RWPE2 (cell line): Measurements from ENCODE around the gene GABRD.
A peak's percentile ranks its signal among the peaks of the same experiment; 100 is the strongest.

Experiments used
- ATAC-seq: fragments of 200-7000 bp; cut with Tn5 transposase; 3 replicates; pipeline ENCODE4 v1.9.1; 2021; ENCODE audit warnings: low read depth
- DNase-seq: peaks from one replicate; pipeline ENCODE4 v3.0.0-alpha.2; 2020; ENCODE audit warnings: low spot score
- H3K27ac ChIP-seq: fragments of 450-650 bp; 2 replicates; pipeline ENCODE4 v1.5.1; 2017; ENCODE audit warnings: mild to moderate bottlenecking; ENCODE audit not compliant: poor library complexity, severe bottlenecking
- H3K27me3 ChIP-seq: fragments of 250-450 bp; sonication (Bioruptor Pico); 2 replicates; pipeline ENCODE4 v1.5.1; 2021; ENCODE audit warnings: mild to moderate bottlenecking, moderate library complexity; ENCODE audit not compliant: insufficient read depth, poor library complexity, severe bottlenecking
- H3K36me3 ChIP-seq: fragments of 250-450 bp; sonication (Bioruptor Pico); 2 replicates; pipeline ENCODE4 v1.5.1; 2020; ENCODE audit warnings: low read depth, mild to moderate bottlenecking, moderate library complexity
- H3K4me1 ChIP-seq: fragments of 250-450 bp; sonication (Bioruptor Pico); 2 replicates; pipeline ENCODE4 v1.5.1; 2021; ENCODE audit warnings: mild to moderate bottlenecking, moderate library complexity; ENCODE audit not compliant: insufficient read depth, poor library complexity, severe bottlenecking
- H3K4me3 ChIP-seq: fragments of 250-450 bp; sonication (Bioruptor Pico); 2 replicates; pipeline ENCODE4 v1.5.1; 2021; ENCODE audit warnings: mild to moderate bottlenecking, moderate library complexity; ENCODE audit not compliant: severe bottlenecking
- H3K9me3 ChIP-seq: fragments of 250-450 bp; sonication (Bioruptor Pico); 2 replicates; pipeline ENCODE4 v1.5.1; 2021; ENCODE audit warnings: mild to moderate bottlenecking, moderate library complexity; ENCODE audit not compliant: severe bottlenecking
- TF ChIP-seq, protein P1 (sequence below): fragments of 450-650 bp; IDR thresholded peaks from one replicate; pipeline ENCODE4 v1.5.1; 2017; ENCODE audit warnings: mild to moderate bottlenecking, moderate library complexity; ENCODE audit not compliant: poor library complexity, severe bottlenecking

GABRD gene

DNA sequence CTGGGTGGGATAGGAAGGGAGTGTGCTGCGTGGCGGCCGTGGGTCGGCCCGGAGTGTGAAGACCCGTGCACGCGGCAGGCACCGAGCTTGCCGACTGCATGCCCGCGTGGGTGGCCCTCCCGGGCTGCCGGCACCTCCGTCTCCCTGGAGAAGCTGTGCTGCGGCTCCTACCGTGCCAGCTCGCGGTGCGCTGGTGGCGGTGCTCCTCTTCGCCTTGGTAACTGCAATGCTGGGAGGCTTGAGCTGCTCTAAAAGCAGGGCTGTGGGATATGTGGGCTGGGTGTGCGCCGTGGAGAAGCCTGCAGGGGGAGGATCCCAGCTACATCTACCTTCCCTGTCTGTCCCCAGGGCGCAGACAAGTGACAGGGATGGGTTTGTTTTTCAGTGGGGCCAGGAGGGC, 2.4 kb downstream of the GABRD start:
- DNase-seq (peak; percentile 52), ATAC-seq (no peak)
- H3K4me3 ChIP-seq: no peak overlapping the region
- no peaks in the 10 kb centered on the region for H3K4me1 ChIP-seq
- H3K27me3 ChIP-seq: peaks cover 55% of the 10 kb centered on the region
- no peaks in the 10 kb centered on the region for H3K36me3 ChIP-seq
- TF ChIP-seq, protein P1, sequence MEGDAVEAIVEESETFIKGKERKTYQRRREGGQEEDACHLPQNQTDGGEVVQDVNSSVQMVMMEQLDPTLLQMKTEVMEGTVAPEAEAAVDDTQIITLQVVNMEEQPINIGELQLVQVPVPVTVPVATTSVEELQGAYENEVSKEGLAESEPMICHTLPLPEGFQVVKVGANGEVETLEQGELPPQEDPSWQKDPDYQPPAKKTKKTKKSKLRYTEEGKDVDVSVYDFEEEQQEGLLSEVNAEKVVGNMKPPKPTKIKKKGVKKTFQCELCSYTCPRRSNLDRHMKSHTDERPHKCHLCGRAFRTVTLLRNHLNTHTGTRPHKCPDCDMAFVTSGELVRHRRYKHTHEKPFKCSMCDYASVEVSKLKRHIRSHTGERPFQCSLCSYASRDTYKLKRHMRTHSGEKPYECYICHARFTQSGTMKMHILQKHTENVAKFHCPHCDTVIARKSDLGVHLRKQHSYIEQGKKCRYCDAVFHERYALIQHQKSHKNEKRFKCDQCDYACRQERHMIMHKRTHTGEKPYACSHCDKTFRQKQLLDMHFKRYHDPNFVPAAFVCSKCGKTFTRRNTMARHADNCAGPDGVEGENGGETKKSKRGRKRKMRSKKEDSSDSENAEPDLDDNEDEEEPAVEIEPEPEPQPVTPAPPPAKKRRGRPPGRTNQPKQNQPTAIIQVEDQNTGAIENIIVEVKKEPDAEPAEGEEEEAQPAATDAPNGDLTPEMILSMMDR: no peak
- no peaks in the 10 kb centered on the region for H3K9me3 ChIP-seq
- no peak overlapping the region for H3K27ac ChIP-seq

DNA sequence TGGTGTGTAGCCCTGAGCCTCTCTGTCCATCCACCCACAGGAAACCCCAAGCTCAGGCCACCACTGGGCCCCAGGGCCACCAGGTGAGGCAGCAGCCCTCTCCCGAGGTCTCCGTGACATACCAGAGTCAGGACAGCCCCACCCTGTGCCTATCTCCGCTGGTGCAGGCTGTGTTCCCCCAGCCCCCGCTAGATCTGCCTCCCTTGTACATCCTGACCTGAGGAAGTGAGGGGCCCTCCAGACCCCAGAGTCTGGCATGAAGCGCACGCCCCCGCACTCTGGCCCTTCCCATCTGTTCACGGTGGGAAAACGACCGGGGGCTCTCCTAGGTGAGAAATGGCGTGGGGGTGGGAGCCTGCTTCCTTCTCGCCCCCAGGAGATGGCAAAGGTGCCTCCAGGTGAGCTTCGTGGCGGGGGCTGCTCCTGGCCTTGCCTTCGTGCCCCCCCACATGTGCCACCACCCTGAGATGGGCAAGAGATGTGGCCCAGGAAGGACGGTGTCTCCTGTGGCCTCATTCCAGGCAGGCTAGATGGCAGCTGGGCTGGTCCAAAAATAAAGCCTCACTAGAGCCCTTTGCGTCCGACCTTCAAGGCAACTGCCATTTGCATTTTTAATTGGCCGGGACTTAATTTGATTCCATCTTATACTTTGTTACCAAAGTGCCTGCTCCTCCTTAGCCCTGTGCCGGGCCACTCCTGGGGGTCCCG, 3.1 kb downstream of the GABRD start:
- Histone ChIP-seq H3K9me3 (no peaks in the 10 kb centered on the region), H3K4me3 (no peak overlapping the region), H3K27me3 (peaks cover 55% of the 10 kb centered on the region), H3K36me3 (no peaks in the 10 kb centered on the region), H3K27ac (no peak overlapping the region), H3K4me1 (no peaks in the 10 kb centered on the region)
- DNase-seq (no peak), ATAC-seq (no peak)
- TF ChIP-seq, protein P1: no peak

DNA sequence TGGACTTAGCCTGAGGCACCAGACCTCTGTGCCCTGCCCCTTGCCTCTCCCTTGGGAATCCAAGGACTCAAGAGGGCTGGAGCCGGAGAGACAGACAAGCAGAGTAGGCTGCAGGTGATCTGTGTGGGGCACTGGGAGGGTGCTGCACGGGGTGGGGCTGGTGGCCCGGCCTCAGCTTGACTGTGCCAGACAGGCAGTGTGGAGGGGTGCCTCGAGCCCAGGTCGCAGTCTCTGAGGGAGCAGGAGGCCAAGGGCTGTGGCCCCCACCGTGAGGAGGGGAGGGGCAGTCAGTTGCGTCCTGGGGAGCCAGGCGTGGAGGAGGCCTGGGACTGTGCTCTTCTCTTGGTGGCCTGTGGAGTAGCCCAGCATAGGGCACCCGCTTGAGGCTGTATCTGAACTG, 4.0 kb downstream of the GABRD start:
- TF ChIP-seq, protein P1: no peak
- Histone ChIP-seq H3K36me3 (no peaks in the 10 kb centered on the region), H3K9me3 (no peaks in the 10 kb centered on the region), H3K27me3 (peaks cover 48% of the 10 kb centered on the region), H3K4me1 (no peaks in the 10 kb centered on the region), H3K27ac (no peak overlapping the region), H3K4me3 (no peak overlapping the region)
- peak; percentile 42 for DNase-seq
- no peak for ATAC-seq

DNA sequence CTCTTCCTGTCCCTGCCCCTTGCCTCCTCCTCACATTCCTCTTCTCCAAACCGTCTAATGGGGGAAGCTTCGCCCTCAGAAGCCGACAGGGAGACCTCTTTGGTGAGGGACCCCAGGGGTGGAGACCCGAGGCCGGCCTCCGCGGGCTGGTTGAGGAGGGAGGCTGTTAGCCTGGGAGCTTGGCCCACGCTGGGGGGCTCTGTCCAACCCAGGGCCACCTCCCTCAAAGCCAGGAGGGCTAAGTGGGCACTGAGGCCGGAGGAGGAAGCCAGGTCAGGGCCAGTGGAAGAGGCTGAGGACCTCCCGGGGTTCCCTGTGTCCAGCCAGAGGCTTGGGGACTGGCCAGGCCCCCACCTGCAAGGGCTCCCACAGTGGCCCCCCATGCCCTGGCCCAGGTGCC, 5.3 kb downstream of the GABRD start:
- Histone ChIP-seq H3K9me3 (no peaks in the 10 kb centered on the region), H3K27me3 (peaks cover 41% of the 10 kb centered on the region), H3K36me3 (no peaks in the 10 kb centered on the region), H3K4me3 (no peak overlapping the region), H3K27ac (no peak overlapping the region), H3K4me1 (no peaks in the 10 kb centered on the region)
- TF ChIP-seq, protein P1: no peak
- ATAC-seq (no peak), DNase-seq (peak; percentile 55)

DNA sequence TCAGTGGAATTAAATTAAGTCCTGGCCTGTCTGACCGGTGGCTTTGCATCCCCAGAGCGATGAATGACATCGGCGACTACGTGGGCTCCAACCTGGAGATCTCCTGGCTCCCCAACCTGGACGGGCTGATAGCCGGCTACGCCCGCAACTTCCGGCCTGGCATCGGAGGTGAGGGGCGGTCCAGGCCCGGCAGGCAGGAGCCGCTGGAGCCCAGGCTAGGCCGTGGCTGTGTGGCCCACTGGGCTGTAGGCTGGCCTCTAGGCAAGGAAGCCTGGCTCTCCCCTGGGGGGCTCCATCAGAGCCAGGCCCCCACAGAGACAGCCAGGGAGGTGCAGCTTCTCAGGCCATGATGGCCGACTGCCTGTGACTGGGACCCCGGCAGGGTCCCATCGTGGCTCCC, 5.7 kb downstream of the GABRD start:
- no peaks in the 10 kb centered on the region for H3K9me3 ChIP-seq
- DNase-seq (no peak), ATAC-seq (no peak)
- peaks cover 36% of the 10 kb centered on the region for H3K27me3 ChIP-seq
- no peak overlapping the region for H3K4me3 ChIP-seq
- H3K4me1 ChIP-seq: no peaks in the 10 kb centered on the region
- H3K27ac ChIP-seq: no peak overlapping the region
- TF ChIP-seq, protein P1: no peak
- no peaks in the 10 kb centered on the region for H3K36me3 ChIP-seq
